ENCODE data around the gene PDE9A.
"Not testable (repeated sequence)": the region's sequence is repeated elsewhere in the genome, so short reads cannot be mapped to it uniquely, and the experiment has no call there.

Gene PDE9A

DNA sequence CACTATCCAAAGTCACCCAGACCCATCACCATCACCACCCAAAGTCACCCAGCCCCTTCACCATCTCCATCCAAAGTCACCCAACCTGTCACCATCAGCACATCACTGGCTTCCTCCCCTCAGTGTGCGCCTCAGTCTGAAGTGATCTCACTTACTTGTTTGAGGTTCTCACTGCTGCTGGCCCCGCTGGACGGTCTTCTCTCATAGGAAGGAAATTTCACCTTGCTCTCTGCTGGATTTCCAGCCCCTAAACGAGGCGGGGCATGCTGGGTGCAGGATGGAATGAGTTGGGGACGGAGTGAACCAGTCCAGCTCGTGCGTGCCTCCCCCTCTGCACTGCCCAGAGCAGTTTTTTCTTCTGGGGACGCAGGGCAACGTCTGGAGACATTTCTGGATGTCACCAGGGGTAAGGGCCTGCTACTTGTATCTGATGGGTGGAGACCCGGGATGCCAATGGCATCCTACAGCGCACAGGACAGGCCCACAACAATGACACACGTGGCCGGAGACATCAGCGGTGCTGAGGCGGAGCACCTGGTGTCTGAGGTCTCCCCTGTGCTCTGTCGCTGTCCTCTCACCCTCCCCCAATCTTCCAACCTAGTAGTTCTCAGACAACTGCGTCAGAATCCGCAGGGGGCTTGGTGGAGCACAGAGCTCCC, 38.6 kb downstream of the PDE9A start:
- no peak for DNase-seq

DNA sequence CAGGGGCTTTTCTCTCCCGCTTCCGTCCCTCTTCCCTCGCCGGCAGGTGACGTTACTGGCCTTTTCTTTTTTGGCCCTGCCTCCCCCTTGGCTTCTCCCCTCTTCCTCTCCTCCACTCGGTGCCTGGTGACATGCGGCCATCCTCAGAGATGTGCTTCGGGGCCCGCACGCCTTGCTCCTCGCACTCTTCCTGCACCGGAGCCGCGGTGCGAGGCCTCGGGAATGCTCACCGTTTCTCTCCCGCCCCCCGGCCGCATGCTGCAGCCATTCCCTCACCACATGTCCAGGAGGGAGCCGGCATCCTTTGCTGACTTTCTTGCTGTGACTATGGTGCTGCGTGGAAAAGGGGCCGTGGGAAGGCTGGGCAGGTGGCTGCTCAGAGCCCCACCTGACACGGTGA, 39.3 kb downstream of the PDE9A start:
- DNase-seq, result no peak

DNA sequence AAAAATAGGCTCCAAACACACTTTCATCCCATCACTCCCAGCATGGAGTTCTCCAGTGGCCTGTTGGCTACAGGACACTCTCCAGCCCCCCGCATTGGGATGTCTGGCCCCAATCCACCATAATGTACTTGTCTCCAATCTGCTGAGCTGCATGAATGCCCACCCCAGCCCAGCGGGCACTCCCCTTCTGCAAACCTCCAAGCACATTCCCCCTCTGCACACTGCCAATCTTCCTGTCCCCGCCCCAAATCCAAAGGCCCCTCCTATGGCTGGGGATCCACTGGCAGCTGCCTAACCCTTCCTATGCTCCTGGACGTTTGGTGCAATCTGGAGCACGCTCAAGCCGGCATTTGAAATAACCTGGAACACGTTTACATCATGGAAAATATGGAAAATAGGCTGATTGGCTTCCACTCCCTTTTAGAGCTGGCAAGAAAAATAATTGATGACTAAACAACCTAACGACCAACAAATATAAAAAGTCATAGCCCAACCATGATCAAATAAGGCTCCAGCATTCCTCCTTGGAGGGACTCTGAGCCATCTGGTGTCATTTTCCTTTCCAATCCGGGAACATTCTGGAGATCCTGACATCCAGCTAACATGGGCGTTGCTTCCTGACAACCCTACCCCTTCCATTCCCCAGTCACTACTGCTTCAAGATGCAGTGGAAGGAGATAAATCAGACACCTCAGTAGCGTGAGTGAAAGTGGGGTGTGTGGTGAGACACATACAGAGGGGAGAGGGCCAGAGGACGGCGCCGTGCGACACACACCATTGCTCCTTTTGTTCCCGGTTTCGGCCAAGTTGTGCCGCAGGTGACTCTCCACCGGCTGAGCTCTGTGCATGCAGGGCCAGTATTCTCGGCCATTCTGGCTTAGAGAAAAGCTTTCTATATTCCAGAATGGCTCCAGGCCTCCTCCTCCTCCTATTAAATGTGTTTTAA, 41.6 kb downstream of the PDE9A start:
- no peak for DNase-seq

DNA sequence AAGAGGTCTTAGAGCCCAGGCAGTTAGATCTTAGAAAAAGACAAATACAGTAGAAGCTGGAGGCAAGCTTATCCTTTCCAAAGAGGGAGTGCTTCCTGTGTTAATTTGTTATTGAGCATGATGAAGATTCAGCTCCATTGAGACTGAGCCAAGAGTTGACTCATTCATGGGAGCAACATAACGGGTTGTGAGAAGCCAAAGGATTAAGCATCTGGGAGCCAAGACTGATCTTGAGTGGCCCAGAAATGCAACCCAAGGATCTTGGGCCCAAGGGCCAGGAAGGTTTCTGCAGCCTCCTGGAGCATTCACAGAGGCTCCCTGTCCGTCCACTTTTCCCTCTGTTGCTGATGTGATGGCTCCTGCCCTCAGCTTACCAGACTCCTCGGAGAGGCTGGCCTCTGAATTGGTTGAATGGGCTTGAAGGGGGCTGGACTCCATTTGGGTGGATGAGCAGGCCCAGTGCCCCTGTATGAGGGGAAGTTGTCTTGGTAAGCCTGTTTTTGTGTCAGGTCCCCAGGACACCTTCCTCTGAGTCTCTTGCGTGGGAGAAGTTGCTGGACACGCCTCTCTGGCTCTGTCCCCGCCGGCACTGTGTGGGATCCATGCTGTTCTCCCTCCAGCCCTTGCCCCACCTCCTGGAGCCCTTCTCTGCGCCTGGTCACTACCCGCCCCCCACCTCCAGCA, 42.4 kb downstream of the PDE9A start:
- DNase-seq, result no peak

DNA sequence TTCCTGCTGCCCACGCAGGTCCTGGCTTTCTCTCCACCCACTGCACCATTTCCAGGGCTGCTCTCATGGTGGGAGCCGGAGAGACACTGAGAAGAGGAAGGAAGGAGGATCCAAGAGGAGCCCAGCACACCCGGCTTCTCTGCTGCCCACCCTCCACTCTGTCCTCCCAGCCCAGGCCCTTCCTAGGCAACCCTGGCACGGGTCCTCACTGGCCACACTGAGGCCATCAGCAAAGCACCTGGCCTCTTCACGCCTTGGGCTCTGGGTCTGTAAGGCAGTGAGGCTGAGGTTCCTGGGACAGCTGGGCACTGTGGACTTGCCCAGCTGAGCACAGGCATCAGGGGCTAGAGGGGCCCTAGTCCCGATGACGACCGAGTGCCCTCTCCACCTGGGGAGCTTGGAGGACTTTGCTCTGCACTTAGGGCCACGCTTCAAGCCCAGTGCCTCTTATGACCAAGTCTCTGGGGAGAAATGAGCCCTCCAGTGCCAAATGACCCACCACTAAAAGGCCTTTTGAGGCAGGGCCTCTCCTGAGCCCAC, 43.1 kb downstream of the PDE9A start:
- no peak for DNase-seq

DNA sequence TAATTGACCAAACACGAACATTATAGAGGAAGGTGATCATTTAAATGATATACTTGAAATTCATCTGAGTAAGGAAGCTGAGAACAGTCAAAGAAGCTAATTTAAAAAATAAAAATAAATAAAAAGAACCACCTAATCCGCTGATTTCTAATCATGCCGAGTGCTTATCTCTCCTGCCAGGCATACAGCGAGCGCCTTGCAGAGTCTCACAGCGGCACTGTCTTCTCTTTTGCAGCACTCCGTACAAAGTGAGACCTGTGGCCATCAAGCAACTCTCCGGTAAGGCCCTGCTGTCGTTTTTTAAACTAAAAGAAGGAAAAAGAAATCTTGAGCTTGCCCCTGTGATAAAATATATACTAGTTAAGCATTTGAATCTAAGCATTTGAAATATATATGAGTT, 45.3 kb downstream of the PDE9A start:
- no peak for DNase-seq

DNA sequence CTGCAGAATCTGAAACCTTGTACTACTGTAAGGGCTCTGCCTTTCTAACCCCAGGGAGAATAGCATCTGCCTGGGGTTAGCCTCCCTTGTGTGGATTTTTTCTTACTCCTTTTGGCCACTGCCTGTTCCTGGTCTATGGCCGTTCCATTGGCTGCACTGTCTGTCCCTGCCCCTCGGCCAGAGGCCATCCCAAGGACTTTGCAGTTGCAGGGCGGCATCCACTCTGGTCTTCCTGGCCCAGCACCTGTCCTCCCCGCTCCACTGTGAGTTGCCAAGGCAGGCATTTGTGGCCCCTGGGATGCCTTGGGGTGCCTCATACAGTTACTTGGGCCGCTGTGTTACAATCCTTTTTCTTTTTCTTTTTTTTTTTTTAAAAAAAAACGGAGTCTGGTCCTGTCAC, 45.8 kb downstream of the PDE9A start:
- no peak for DNase-seq

DNA sequence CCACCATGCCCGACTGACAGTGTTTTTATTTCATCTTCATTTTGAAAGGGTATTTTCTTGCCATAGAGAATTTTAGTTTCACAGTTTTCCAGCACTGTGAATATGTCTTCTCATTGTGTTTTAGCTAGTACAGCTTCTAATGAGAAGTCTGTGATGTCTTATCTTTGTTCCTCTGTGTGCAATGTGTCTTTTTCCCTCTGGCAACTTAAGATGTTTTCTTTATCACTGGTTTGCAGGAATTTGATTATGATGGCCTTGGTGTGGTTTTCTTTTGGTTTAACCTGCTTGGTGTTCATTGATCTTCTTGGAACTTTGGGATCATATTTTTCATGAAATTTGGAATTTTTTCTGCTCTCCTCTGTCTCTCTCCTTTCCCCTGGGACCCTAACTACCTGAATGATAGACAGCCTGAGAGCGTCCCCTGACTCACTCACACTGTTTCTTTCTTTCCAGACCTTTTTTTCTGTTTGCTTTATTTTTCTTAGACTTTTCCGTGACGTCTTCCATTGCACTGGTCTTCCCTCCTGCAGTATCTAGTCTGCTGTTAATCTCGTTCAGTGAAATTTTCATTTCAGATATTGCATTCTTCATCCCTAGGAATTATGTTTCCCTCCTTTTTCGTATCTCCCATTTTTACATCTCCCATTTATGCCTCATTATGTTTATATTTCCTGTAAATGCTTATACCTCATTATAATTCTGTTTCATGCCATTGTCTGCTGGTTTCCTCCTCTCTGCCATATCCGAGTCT, 48.5 kb downstream of the PDE9A start:
- no peak for DNase-seq

DNA sequence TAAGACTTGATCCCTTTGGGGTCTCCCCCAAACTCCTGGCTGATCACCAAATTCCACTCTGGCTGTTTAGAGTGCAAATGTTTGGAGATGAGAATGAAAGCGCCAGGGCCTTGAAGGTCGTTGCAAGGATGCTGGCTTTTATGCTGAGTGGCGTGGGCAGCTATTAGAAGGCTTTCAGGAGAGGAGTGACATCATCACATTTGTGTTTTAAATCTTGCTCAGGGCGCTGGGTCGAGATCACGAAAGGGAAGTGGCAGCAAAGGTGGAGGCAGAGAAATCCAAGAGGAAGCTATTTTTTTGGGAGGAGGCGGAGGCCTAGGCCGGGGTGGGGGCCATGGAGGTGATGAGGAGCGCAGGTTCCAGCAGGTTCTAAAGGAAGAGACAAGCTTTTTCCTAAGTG, 49.3 kb downstream of the PDE9A start:
- DNase-seq, result no peak

DNA sequence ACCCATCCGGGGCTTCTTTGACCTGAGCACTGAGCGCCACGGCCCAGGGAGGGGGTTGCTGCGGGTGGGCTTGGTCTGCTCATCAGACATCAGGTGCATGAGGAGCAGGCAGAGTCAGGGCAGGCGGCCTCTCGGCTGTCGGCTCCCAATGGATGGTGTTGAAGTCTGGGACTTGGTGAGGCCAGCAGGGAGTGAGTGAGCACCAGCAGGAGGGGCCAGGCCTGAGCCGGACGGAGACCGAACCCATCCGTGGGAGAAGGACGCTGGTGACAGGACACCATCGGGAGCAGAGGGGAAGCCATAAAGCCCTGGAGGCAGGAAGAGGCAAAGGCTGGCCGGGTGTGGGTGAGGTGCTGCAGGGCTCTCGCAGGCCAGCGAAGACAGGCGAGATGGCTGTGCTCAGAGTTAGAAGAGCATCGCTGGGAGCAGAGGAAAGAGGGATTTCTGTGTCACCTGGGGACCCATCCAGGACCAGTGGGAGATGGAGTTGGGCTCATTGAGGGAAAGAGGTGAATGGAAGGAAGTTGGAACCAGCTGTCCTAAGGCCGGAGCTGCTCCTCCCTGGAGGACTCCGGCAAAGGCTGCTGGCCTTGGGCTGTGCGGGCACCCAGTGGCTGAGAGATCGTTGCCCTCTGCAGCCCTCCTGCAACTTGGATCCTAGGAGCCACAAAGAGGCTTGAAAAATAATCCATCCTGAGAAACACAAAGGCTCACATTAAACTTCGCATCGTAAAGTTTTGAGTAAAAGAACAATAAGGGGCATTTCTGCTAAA, 49.9 kb downstream of the PDE9A start:
- DNase-seq, result no peak

DNA sequence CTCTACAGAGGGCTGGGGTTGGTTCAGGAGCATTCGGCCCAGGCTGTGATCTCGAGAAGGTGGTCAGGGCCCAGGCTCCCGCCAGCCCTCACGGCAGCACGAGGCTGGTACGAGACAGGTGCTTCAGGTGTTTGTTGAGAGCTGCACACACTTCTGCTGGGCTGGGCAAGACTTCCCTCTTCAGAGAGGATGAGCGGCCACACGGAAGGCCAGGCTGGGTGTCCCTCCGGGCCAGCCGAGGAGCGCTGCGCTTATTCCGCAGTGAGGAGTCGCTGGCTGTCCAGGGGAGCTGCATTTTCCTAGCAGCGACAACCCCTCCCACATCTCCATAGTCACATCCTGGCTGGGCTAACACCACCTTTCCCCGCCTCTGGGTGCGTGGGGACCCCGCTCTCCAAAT, 50.5 kb downstream of the PDE9A start:
- DNase-seq, result no peak

DNA sequence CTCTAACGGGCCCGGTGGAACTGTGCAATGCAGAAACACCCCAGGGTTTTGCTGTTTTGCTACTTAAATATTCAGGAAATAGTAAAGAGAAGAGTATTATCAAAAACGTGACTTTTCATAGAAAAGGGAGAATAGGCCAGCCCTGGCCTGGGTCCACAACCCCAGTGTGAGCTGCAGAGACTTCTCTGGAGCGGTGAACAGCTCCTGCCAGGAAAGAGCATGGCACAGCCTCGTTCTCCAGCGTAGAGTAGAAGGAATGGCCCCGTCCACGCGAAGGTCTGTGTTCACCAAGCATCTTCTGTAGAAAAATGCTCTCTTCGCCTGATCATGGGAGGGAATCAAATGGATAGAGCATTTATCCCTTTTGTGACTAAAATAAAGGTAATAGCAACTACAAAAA, 51.4 kb downstream of the PDE9A start:
- no peak for DNase-seq

DNA sequence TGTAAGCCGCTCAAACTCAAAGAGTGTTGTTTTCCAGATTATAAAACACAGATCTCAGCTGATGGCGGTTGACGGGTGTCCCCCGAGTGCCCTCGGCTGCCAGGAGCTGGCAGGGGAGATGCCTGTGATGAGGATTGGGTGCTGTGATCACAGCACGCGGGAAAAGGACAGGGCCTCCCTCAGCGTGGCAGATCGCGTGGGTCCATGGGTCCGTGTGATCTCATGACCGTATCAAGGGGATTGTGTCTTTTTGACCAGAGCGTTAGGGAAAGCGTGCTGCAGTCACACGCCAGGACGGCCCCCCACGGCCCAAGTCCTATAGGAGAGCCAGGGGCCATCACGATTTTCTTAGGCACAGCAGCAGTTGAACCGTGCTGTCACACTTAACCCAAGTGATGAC, 51.9 kb downstream of the PDE9A start:
- DNase-seq, result no peak

DNA sequence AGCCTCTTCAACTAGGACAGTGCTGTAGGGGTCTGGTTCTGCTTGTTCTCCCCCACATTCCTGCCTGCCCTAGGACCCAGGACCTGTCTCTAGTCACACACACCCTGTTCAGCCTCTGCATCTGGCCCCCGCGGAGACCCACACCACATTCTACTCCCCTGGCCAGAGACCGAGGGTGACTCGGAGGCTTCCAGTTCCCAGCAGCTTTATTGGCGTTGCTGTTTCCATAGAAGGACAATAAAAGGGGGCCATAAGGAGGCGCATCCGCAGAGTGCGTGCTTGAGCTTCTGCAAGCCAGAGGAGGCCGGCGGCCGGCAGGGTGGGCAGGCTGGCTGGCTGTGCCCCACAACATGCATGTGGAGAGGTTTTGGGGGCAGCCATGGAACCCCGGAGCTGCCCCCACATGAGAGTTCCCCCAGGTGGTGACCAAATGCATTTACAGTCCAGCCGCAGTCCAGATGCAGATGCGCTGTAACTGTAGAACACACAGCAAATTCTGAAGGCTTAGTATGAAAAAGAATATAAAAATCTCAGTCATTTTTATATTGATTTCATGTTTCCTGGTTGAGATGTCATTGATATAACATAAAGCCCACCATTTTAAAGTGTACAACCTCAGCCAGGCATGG, 52.4 kb downstream of the PDE9A start:
- no peak for DNase-seq

DNA sequence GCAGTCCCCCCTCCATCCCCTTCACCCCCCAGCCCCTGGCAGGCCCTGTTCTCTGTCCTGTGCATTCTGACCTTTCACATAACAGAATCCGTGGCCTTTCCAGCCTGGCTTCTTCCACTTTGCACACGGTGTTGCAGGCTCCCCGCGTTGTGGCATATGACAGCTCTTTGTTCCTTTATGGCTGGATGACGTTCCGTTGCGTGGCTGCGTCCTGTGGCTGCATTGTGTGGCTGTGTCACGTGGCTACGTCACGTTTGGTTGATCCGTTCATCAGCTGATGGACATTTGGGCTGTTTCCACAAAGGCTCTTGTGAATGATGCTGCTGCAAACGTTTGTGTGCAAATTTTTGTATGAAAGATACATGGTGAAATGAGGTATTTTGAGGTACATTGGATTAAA, 53.3 kb downstream of the PDE9A start:
- no peak for DNase-seq

DNA sequence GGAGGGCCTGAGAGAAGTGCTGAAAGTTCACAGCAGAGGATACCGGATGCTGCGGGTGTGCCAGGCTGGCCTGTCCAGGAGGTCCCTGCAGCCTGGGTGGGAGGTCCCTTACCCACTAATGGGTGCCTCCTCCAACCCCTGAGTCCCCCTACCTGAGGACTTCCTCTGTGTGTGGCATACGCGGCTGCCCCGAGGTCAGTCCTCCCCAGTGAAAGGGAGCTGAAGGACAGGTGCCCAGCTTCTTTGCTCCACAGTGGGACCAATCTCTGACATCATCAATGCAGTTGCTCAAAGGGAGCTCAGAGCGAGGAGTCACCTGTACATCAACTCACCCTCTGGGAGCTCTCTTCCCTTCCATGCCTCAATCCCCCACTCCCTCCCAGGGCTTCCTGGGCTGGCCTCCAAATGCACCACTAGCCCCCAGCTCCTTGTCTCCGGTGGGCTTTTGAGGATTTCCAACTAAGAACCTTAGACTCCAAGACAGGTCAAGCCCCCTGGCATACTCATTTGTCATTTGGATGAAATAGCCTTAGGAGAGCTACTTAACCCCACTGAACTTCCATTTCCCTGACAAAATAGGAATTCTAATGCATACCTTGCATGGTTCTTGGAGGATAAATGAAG, 53.9 kb downstream of the PDE9A start:
- no peak for DNase-seq

DNA sequence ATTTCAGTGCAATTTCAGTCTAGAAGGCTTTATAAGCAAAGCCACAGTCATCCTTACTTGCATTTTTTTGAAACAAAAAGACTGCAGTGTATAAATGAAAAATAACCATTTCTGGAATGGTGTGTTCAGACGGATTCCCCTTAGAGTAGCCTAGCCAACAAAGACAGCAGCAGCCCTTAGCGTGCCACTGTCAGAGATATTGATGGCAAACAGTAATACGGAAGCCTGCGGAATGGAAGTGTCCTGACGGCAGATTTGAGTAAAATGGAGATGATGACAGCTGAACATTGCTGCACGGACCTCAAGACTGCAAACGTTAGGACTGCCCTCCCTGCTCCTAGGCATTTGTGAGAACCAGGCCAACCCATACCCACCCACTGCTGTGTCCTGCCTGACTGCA, 54.7 kb downstream of the PDE9A start:
- DNase-seq, result no peak

DNA sequence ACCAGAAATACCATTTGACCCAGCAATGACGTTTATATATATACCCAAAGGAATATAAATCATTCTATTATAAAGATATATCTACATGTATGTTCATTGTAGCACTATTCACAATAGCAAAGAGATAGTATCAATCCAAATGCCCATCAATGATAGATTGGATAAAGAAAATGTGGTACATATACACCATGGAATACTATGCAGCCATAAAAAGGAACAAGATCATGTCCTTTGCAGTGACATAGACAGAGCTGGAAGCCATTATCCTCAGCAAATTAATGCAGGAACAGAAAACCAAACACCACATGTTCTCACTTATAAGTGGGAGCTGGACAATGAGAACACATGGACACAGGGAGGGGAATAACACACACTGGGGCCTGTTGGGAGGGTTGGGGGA, 55.5 kb downstream of the PDE9A start:
- DNase-seq, result not testable (repeated sequence)

DNA sequence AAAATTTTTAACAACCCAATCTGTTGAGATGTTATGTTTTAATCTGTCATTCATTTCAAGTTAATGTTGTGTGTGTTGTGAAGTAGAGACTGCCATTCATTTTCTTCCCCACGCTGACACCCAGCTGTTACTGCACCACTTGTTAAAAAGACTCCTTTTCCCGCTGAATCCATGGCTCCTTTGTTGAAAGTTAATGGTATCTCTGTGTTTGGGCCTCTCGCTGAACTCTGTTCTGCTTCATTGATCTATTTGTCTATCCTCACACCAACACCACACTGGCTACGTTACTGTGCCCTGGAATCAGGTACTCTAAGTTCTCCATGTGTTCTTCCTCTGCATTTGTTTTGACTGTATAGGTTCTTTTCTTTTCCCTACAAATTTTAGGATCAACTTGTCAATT, 58.2 kb downstream of the PDE9A start:
- no peak for DNase-seq

DNA sequence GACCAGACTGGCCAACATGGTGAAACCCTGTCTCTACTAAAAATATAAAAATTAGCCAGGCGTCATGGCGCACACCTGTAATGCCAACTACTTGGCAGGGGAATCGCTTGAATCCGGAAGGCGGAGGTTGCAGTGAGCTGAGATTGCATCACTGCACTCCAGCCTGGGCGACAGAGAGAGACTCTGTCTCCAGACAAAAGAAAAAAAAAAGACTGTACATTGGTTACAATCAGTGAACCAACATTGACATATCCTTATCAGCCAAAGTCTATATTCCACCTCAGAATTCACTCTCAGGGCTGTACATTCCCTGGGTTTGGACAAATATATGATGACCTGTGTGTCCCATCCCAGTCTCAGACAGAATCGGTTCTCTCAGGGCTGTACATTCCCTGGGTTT, 62.0 kb downstream of the PDE9A start:
- DNase-seq, result not testable (repeated sequence)

DNA sequence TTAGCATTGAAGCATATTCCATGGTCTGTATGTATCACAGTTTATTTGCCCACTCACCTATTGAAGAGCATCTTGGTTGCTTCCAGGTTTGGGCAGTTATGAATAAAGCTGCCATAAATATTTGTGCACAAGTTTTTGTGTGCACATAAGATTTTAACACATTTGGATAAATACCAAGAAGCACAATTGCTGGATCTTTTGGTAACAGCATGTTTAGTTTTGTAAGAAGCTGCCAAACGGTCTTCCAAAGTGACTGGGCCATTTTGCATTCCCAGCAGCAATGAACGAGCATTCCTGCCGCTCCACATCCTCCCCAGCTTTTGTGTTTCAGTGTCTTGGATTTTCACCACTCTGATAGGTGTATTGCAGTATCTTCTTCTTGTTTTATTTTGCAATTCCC, 62.7 kb downstream of the PDE9A start:
- no peak for DNase-seq
